ENCODE results near the gene PDE4A. TPM values are rescaled to one million over a fixed set of nuclear protein-coding genes. Genes with fewer than 3 reads are reported as not detected.
"Not testable (repeated sequence)": the region's sequence is repeated elsewhere in the genome, so short reads cannot be mapped to it uniquely, and the experiment has no call there.

Gene PDE4A
- polyA plus RNA-seq (ENCODE audit: insufficient read length), result 5.0 TPM

DNA sequence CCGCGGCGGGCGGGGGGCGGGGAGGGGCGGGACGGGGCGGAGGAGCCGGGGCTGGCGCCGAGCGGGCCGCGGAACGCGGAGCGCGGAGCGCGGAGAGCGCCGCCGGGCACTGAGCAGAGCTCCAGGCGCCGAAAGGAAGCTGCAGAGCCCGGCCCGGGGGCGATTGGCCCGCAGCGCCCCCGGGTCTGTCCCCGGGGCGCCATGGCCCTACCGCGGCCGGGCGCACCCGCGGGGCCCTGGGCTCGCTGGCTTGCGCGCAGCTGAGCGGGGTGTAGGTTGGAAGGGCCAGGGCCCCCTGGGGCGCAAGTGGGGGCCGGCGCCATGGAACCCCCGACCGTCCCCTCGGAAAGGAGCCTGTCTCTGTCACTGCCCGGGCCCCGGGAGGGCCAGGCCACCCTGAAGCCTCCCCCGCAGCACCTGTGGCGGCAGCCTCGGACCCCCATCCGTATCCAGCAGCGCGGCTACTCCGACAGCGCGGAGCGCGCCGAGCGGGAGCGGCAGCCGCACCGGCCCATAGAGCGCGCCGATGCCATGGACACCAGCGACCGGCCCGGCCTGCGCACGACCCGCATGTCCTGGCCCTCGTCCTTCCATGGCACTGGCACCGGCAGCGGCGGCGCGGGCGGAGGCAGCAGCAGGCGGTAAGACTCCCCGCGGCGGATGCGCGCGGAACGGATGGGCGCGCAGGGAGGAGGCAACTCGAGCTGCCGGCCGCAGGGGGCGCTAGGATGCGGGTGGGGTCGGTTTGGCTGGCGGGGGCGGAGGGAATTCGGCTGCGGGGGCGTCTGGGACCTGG lies at the start of gene PDE4A:
Gene PDE4A, plus strand, starts transcription at position 95 of the 796 bp plus-strand sequence. Its CDS starts 227 bp downstream, at position 322.
- no peak for DNase-seq

DNA sequence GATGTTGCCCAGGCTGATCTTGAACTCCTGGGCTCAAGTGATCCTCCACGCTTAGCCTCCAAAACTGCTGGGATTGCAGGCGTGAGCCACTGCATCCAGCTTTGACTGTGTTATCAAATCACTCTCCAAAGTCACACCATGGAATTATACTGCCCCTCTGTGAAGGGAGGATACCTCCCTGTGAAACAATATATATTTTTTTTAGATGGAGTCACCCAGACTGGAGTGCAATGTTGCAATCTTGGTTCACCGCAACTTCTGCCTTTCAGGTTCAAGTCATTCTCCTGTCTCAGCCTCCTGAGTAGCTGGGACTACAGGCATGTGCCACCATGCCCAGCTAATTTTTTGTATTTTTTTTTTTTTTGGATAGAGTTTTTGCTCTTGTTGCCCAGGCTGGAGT lies 47.6 kb upstream of the PDE4A start:
- no peak for DNase-seq

DNA sequence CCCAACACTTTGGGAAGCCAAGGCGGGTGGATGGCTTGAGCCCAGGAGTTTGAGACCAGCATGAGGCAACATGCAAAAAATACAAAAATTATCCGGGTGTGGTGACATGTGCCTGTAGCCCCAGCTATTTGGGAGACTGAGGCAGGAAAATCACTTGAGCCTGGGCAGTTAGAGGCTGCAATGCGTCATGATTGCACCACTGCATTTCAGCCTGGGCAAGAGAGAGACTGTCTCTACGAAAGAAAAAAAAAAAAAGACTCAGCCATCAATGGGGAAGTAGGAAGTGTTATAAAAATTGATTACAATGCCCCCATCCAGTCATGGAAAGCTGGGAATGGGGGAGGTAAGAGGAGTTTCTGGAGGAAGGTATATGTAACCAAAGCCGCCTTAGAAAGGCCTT lies 45.4 kb upstream of the PDE4A start:
- no peak for DNase-seq

DNA sequence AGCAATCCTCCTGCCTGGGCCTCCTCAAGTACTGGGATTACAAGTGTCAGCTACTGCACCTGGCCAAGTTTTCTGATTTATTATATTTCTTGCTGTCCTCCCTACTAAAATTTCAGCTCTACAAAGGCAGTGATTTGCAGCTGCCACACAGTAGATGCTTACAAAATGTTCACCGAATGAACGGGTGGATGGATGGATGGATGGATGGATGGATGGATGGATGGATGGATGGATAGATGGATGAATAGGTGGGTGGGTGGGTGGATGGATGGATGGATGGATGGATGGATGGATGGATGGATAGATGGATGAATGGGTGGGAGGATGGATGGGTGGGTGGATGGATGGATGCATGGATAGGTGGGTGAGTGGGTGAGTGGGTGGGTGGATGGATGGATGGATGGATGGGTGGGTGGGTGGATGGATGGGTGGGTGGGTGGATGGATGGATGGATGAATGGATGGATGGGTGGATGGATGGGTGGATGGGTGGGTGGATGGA lies 43.1 kb upstream of the PDE4A start:
- not testable (repeated sequence) for DNase-seq

DNA sequence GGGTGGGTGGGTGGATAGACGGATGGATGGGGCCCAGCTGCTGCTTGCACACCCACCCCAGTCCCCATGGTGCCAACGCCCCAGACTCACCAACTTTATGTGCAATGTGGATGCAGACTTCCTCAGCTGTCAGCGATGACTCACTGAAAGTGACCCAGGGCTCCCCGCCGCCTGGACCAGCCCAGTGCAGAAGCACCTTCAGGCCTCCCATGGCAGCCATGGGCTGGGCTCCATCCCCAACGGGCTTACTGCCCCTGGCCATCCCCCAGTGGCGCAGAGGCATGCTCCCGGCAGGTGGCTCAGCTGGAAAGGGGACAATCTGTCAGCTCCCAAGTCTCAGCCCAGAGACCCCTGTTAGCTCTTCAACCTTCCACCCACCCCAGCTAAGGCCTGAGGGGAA lies 42.2 kb upstream of the PDE4A start:
- no peak for DNase-seq

- DNase-seq, result no peak
Observed at GRCh38 chr19:10379880-10380312, 40.4 kb upstream of the PDE4A start.

GRCh38 chr19:10380313-10381102 lies 39.8 kb upstream of the PDE4A start, which contains the start of gene TYK2:
Gene TYK2, minus strand, starts transcription at chr19:10380572. Its CDS starts 2,166 bp downstream, at chr19:10378406.
- peak; percentile 99 for DNase-seq

DNA sequence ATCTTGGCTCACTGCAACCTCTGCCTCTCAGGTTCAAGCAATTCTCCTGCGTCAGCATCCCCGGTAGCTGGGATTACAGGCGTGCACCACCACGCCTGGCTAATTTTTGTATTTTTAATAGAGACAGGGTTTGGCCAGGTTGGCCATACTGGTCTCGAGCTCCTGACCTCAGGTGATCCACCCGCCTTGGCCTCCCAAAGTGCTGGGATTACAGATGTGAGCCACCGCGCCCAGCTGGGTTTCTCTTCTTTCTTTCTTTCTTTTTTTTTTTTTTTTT lies 37.2 kb upstream of the PDE4A start:
- DNase-seq, result not testable (repeated sequence)

GRCh38 chr19:10384580-10384979 lies 35.8 kb upstream of the PDE4A start:
- DNase-seq, result no peak

DNA sequence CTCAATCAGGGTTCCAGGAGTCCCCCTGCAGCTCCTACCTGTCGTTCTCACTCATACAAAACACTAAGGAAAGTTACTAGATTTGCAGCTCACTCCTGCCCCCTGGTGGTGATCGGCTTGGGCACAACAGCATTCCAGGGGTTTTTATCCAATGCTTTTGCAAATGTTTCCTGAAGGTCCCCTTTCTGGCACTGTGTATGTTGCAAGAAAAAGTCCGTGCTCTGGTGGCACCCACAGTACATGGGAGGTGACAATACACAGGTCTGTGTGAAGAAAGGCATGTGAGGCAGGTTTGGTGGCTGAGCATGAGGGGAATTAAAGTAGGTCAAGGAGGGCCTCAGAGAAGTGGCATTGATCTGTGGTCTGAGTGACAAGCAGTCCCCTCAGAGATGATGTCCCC lies 31.4 kb upstream of the PDE4A start:
- DNase-seq, result peak; percentile 79

- DNase-seq, result no peak
Observed at GRCh38 chr19:10389863-10390262, 30.5 kb upstream of the PDE4A start.

- DNase-seq, result peak; percentile 46
Observed at GRCh38 chr19:10390652-10391286, 29.6 kb upstream of the PDE4A start.

DNA sequence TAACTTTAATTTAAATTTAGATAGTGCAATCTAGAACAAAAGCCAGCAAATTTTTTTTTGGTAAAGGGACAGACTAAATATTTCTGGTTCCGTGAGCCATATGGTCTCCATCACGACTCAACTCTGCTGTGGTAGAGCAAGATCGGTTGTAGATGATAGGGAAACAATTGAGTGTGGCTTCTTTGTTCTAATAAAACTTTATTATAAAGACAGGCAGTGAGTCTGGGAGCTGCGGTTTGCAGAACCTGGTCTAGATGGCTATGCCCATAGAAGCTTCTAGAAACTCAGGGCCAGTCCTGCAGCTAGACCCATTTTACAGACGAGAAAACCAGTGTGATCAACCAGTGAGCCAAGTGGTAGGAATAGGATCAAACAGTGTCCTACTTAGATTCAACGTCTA lies 28.2 kb upstream of the PDE4A start:
- no peak for DNase-seq

DNA sequence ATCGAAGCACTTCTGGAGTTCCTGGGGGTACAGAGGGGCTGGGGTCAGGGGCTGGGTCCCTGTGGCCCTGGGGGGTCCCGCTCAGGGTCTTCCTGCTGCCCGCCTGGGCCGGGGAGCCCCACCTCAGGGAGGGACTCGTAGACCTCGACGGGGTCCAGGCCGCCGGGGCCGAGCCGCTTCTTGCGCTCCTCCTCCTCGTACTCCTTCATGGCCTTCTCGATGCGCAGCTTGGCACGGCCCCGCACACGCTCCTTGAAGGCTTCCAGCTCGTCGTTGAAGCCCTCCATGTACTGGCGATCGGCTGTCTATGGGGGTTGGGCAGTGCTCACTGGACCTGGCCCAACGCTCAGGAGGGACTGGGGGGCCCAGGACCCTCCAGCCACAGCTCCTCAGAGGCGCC lies 27.2 kb upstream of the PDE4A start:
- DNase-seq, result no peak

- no peak for DNase-seq
Observed at GRCh38 chr19:10395003-10395402, 25.3 kb upstream of the PDE4A start.

- DNase-seq, result no peak
Observed at GRCh38 chr19:10395436-10395835, 24.9 kb upstream of the PDE4A start.

- DNase-seq, result no peak
Observed at GRCh38 chr19:10395917-10396316, 24.4 kb upstream of the PDE4A start.

GRCh38 chr19:10398819-10399218 lies 21.5 kb upstream of the PDE4A start:
- DNase-seq, result no peak

DNA sequence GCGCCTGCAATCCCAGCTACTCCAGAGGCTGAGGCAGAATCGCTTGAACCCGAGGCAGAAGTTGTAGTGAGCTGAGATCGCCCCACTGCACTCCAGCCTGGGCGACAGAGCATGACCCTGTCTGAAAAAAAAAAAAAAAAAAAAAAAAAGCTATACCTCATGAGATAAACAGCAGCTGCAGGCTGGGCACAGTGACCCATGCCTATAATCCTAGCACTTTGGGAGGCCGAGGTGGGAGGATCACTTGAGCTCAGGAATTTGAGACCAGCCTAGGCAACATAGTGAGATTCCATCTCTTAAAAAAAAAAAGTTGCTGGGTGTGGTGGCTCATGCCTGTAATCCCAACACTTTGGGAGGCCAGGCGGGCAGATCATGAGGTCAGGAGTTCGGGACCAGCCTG lies 21.0 kb upstream of the PDE4A start:
- DNase-seq, result not testable (repeated sequence)

DNA sequence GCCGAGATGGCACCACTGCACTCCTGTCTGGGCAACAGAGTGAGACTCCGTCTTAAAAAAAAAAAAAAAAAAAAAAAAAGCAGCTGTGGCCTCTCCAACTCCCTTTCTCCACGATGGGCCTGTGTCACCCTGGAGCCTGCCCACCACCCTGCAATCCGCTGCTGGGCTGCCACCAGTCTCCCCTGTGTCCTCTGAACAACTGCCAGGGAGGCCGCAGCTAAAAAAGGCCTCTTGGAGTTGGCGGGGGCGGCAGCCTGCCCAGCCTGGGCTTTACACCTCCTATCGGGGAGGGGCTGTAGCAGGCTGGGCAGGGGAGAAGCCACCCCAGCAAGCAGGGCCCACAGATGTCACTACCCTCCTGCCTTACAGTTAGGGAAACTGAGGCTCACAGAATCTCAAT lies 20.5 kb upstream of the PDE4A start:
- no peak for DNase-seq

GRCh38 chr19:10402441-10403038 lies 17.8 kb upstream of the PDE4A start:
- DNase-seq, result no peak

DNA sequence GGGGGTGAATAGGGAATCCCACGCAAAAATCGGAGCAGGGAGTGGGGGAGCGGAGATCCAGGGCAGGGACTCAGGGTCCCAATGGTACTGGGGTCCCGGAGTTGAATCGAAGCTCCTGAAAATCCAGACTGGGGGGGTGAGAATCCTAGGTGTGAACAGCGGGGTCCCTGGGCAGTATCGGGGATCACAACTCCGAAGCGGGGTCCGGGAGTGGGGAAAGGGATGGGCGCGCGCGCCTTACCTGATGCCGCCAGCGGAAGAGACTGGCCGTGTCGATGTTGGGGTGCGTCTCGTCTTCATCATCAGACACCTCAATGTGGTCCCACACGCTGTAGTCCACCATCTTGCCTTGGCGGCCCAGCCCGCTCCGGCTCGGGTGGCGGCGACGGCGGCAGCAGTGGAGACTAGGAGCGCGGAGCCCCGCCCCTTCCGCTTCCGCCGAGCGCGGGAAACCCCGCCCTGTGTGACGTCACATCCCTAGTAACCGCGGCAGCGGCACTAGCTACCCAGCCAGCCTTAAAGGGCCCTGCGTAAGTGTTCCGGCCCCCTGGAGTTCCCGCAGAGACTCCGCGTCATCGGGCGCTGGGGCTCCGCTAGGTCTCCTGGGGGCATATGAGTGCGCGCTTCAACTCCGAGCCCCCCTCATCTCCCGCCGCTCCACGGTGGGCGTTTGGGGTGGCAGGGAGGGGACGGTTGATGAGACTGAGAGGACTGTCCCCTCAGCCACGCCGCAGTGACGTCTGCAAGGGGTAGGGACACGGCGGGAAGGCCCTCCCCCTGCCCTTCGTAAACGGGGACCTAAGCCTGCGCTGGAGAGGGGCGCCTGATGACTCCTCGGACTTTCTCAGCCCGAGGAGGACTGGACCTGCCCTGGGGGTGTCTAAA lies 17.0 kb upstream of the PDE4A start, which contains the start of gene CDC37:
Gene CDC37, minus strand, starts transcription at position 406 of the 885 bp plus-strand sequence. Its CDS starts 63 bp downstream, at position 343.
- DNase-seq, result peak; percentile 98

Data from hindlimb muscle (tissue), 1 donor.